Adipocyte (in vitro differentiated cells): ENCODE results near the gene CNDP2.
"Not testable (repeated sequence)": the region's sequence is repeated elsewhere in the genome, so short reads cannot be mapped to it uniquely, and the experiment has no call there.

ENCODE experiments used
- DNase-seq: peaks from one replicate; pipeline ENCODE4 v3.0.0-alpha.2; 2015; ENCODE audit warnings: low read depth
- H3K27me3 ChIP-seq: replicated peaks from 2 replicates; pipeline ENCODE4 v1.7.0; 2013; ENCODE audit warnings: mild to moderate bottlenecking, low read length, moderate library complexity; ENCODE audit not compliant: control insufficient read depth, insufficient read depth
- H3K36me3 ChIP-seq: 2 replicates; pipeline ENCODE4 v1.7.0; 2013; ENCODE audit warnings: low read length, mild to moderate bottlenecking, moderate library complexity; ENCODE audit not compliant: control insufficient read depth, insufficient read depth, severe bottlenecking
- H3K4me1 ChIP-seq: 2 replicates; pipeline ENCODE4 v1.7.0; 2013; ENCODE audit warnings: mild to moderate bottlenecking, low read length, moderate library complexity; ENCODE audit not compliant: control insufficient read depth, insufficient read depth
- H3K4me3 ChIP-seq: 2 replicates; pipeline ENCODE4 v1.7.0; 2013; ENCODE audit warnings: mild to moderate bottlenecking, low read length, moderate library complexity
- H3K9ac ChIP-seq: 2 replicates; pipeline ENCODE4 v1.7.0; 2013; ENCODE audit warnings: mild to moderate bottlenecking, low read length, moderate library complexity
- H3K9me3 ChIP-seq: 2 replicates; pipeline ENCODE4 v1.7.0; 2013; ENCODE audit warnings: mild to moderate bottlenecking, low read length, moderate library complexity; ENCODE audit not compliant: control insufficient read depth

CNDP2 gene

GRCh38 chr18:74492259-74492658 lies 3.9 kb upstream of the CNDP2 start:
- H3K9me3 ChIP-seq, result peaks cover 5% of the 10 kb centered on the region
- H3K9ac ChIP-seq, result no peak overlapping the region
- H3K27me3 ChIP-seq, result peaks cover 13% of the 10 kb centered on the region
- no peak overlapping the region for H3K4me3 ChIP-seq
- no peaks in the 10 kb centered on the region for H3K36me3 ChIP-seq
- H3K4me1 ChIP-seq, result peaks cover 6% of the 10 kb centered on the region
- DNase-seq, result no peak

GRCh38 chr18:74493689-74494088 lies 2.5 kb upstream of the CNDP2 start:
- Histone ChIP-seq H3K4me3 (no peak overlapping the region), H3K4me1 (peaks cover 20% of the 10 kb centered on the region), H3K9me3 (peaks cover 5% of the 10 kb centered on the region), H3K27me3 (peaks cover 10% of the 10 kb centered on the region), H3K36me3 (no peaks in the 10 kb centered on the region), H3K9ac (no peak overlapping the region)
- peak; percentile 47 for DNase-seq

- no peak for DNase-seq
- H3K9me3 ChIP-seq, result peaks cover 5% of the 10 kb centered on the region
- H3K4me1 ChIP-seq, result peaks cover 29% of the 10 kb centered on the region
- H3K36me3 ChIP-seq, result no peaks in the 10 kb centered on the region
- no peak overlapping the region for H3K4me3 ChIP-seq
- peaks cover 9% of the 10 kb centered on the region for H3K27me3 ChIP-seq
- no peak overlapping the region for H3K9ac ChIP-seq
Observed at GRCh38 chr18:74494514-74494913, 1.6 kb upstream of the CNDP2 start.

GRCh38 chr18:74496508-74497323 lies 553 bp downstream of the CNDP2 start:
- DNase-seq, result peak; percentile 74
- peaks cover 43% of the 10 kb centered on the region for H3K4me1 ChIP-seq
- H3K27me3 ChIP-seq, result peaks cover 8% of the 10 kb centered on the region
- peak overlapping the region; percentile 89 for H3K4me3 ChIP-seq
- H3K9ac ChIP-seq, result peak overlapping the region; percentile 91
- H3K36me3 ChIP-seq, result peaks cover 8% of the 10 kb centered on the region
- H3K9me3 ChIP-seq, result peaks cover 5% of the 10 kb centered on the region

- Histone ChIP-seq H3K4me3 (peak overlapping the region; percentile 89), H3K36me3 (peaks cover 13% of the 10 kb centered on the region), H3K9ac (peak overlapping the region; percentile 91), H3K9me3 (no peaks in the 10 kb centered on the region), H3K4me1 (peaks cover 43% of the 10 kb centered on the region), H3K27me3 (peaks cover 2% of the 10 kb centered on the region)
- no peak for DNase-seq
Observed at GRCh38 chr18:74497324-74497676, 1.1 kb downstream of the CNDP2 start.

- Histone ChIP-seq H3K4me1 (peaks cover 44% of the 10 kb centered on the region), H3K9ac (no peak overlapping the region), H3K9me3 (no peaks in the 10 kb centered on the region), H3K4me3 (no peak overlapping the region), H3K36me3 (peaks cover 17% of the 10 kb centered on the region), H3K27me3 (no peaks in the 10 kb centered on the region)
- no peak for DNase-seq
Observed at GRCh38 chr18:74497778-74498177, 1.6 kb downstream of the CNDP2 start.

GRCh38 chr18:74498712-74499627 lies 2.8 kb downstream of the CNDP2 start:
- H3K4me3 ChIP-seq, result peak overlapping the region; percentile 74
- peak overlapping the region; percentile 80 for H3K9ac ChIP-seq
- H3K27me3 ChIP-seq, result no peaks in the 10 kb centered on the region
- H3K4me1 ChIP-seq, result peaks cover 46% of the 10 kb centered on the region
- peaks cover 27% of the 10 kb centered on the region for H3K36me3 ChIP-seq
- H3K9me3 ChIP-seq, result no peaks in the 10 kb centered on the region
- no peak for DNase-seq

GRCh38 chr18:74499633-74500032 lies 3.5 kb downstream of the CNDP2 start:
- H3K4me3 ChIP-seq, result peak overlapping the region; percentile 74
- peaks cover 46% of the 10 kb centered on the region for H3K4me1 ChIP-seq
- peaks cover 34% of the 10 kb centered on the region for H3K36me3 ChIP-seq
- H3K9ac ChIP-seq, result peak overlapping the region; percentile 80
- no peaks in the 10 kb centered on the region for H3K27me3 ChIP-seq
- DNase-seq, result no peak
- H3K9me3 ChIP-seq, result no peaks in the 10 kb centered on the region

- no peaks in the 10 kb centered on the region for H3K27me3 ChIP-seq
- peak overlapping the region; percentile 80 for H3K9ac ChIP-seq
- DNase-seq, result no peak
- H3K4me3 ChIP-seq, result peak overlapping the region; percentile 74
- H3K36me3 ChIP-seq, result peaks cover 36% of the 10 kb centered on the region
- H3K9me3 ChIP-seq, result no peaks in the 10 kb centered on the region
- peaks cover 46% of the 10 kb centered on the region for H3K4me1 ChIP-seq
Observed at GRCh38 chr18:74500372-74500771, 4.2 kb downstream of the CNDP2 start.

- not testable (repeated sequence) for H3K9ac ChIP-seq, DNase-seq, H3K4me3 ChIP-seq, H3K9me3 ChIP-seq, H3K27me3 ChIP-seq
- H3K4me1 ChIP-seq, result peaks cover 46% of the 10 kb centered on the region
- H3K36me3 ChIP-seq, result peaks cover 40% of the 10 kb centered on the region
Observed at GRCh38 chr18:74500774-74501173, 4.6 kb downstream of the CNDP2 start.

GRCh38 chr18:74501386-74501785 lies 5.2 kb downstream of the CNDP2 start:
- Histone ChIP-seq H3K4me1 (peaks cover 47% of the 10 kb centered on the region), H3K4me3 (no peak overlapping the region), H3K27me3 (no peaks in the 10 kb centered on the region), H3K36me3 (peaks cover 46% of the 10 kb centered on the region), H3K9ac (peak overlapping the region; percentile 34), H3K9me3 (no peaks in the 10 kb centered on the region)
- no peak for DNase-seq
